HG03565 (cell line): Measurements from ENCODE around the gene DRC7.

Source experiments
- ATAC-seq: cut with Tn5 transposase; IDR thresholded peaks from one replicate; pipeline ENCODE4 v1.9.1; 2021; ENCODE audit warnings: mild to moderate bottlenecking, moderate library complexity; ENCODE audit not compliant: unreplicated experiment

Gene DRC7

GRCh38 chr16:57759541-57760356 is 65.1 kb downstream of the DRC7 start:
- ATAC-seq, result no peak

- no peak for ATAC-seq
Measured at GRCh38 chr16:57760357-57761160, 66.0 kb downstream of the DRC7 start.

DNA sequence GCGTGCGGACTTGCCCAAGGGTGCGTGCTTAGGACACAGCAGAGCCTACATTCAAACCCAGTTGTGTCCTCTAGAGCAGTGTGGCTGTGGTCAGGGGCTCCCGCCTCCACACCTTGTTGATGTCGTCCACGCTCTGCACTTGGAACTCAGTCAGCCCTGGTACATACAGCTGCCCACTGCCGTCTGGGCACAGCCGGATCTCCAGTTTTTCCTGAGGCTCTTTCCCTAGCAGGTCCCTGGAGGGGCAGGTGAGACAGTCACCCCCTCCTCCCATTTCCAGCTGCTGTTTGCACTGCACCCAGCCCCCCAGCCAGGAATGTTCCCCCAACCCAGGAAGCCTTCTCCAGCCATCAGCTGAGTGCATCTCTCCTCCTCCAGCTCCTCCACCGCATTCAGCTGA is 66.7 kb downstream of the DRC7 start:
- ATAC-seq, result no peak

DNA sequence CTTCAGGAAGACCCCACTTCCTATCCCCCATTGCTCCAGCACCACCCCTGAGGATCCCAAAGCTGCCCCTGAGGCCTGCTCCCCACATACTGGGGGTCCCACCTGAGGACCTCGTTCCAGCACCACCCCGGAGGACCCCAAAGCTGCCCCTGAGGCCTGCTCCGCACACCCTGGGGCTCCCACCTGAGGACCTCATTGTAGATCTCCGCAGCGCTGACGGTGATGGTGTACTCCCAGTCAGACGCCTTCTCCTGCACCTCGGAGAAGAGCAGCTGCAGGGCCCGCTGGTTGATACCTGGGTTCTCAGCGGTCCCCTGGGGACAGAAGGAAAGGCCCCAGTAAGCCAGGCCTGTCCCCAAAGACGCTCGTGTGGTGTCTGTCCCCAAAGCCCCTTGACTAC is 67.4 kb downstream of the DRC7 start:
- no peak for ATAC-seq

- ATAC-seq, result no peak
Measured at GRCh38 chr16:57762365-57763040, 67.9 kb downstream of the DRC7 start.

DNA sequence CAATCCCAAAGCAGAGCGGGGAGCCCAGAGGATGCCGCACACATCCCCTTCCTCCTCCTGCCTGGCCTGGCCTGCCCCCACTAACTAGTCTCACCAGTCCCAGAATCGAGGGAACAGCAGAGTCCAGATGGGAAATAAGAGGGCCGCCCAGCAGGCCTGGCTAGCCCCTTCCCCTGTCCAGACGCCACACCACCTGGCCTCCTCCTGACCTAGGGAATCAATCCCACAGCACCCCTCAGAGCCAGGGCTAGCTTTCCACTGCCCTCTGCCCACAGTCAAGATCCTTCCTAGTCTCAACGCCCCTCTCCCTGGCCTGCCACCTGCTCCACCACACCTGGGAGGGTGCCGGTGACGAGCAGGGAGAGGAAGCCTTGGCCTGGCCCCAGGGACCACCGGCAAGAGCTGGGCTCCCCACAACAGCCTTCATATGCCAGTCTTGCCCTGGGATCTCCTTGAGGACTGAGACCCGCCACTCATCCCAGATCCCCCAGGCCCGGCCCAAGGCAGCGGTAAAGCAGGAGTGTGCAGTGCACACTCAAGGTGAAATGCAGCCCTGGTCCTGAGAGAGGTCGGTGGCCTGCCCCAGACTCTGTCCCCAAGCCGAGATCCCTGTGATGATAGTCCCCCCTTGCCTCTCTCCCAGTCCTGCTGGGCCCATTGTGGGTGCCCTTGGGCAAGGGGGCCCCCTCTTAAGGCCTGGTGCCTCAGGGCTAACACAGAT is 68.8 kb downstream of the DRC7 start:
- ATAC-seq, result no peak

DNA sequence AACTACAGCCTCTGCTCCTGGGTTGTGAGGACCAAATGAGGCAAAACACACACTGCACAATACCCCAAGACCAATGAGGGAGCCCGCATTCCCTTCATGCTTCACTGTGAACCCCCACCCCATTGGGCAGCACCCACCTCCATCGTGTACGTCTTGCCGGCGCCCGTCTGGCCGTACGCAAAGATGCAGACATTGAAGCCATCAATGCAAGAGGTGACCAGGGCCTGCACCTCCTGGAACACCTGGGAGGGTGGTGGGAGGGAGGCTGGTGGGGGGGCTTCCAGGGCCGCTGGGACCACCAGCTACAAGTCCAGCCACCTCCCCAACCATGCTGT is 69.4 kb downstream of the DRC7 start:
- no peak for ATAC-seq

- no peak for ATAC-seq
Measured at GRCh38 chr16:57764341-57765159, 69.9 kb downstream of the DRC7 start.

- ATAC-seq, result no peak
Measured at GRCh38 chr16:57765160-57765728, 70.6 kb downstream of the DRC7 start.

- ATAC-seq, result no peak
Measured at GRCh38 chr16:57766714-57767348, 72.2 kb downstream of the DRC7 start.

DNA sequence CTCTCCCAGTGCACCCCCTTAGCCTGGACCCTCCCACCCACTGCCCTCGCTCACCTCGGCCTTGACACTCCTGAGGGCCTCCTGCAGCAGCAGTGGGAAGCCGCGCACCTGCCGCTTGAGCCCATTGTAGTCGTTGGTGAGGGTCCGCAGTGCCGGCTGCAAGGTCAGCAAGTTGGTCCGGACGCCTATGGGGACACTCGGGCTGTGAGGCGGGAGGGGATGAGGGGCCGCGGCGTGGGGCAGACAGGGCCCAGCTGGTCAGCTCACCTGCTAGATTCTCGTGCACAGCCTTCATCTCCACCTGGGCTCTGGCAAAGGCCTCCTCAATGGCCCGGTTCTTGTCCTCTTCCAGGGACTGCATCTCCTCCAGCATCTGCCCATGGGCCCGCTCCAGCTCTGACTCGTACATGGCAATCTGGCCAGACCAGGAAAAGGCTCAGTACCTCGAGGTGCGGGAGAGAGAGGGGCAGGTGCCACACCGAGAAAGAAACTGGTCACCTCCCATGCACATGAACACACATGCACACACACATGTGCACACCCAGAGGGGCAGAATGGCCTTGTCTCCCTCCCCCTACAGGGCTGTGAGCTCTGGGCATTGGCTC is 75.0 kb downstream of the DRC7 start:
- ATAC-seq, result no peak

DNA sequence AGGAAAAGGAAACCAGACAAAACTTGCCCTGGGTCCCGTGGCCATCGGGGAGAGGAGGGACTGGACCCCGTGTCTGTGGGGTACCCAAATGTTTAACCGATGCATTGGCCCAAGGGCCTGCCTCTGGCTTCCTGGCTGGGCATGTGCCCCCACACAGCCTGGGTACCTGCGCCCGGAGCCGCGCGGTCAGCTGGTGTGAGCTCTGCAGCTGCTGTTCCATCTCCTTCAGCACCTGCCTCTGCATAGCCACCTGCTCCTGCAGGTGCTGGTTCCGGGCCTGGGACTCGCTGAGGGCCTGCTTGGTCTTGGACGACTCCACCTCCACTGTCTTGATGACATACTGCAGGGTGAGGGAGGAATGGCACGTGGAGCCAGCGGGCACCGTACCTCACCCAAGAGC is 75.8 kb downstream of the DRC7 start:
- ATAC-seq, result no peak

DNA sequence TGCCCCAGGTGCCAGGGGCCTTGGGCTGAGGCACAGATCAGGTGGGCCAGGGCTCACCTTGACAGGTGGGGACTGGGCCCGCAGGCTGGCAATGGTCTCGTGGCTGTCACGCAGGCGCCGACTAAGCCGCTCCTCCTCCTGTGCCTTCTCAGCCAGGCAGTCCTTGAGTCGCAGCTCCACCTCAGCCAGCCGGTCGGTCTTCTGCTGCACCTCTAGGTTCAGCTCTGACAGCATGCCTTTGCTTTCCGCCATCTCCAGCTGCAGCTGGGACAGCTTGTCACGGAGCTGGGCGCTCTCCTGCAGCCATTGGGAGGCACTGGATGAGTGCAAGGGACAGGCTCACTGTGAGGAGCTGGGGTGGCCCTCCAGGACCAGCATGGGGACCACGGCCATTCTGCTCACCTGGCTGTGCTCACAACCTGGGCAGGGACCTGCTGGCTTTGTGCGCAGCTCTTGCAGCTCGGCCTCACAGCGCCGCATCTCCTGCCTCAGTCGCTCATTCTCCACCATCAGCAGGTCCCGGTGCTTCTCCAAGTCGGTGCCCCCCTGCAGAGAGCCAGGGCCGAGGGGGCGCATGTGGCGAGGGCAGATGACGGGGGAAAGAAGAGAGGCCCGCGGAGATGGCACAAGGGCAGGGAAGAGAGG is 76.7 kb downstream of the DRC7 start:
- ATAC-seq, result no peak

DNA sequence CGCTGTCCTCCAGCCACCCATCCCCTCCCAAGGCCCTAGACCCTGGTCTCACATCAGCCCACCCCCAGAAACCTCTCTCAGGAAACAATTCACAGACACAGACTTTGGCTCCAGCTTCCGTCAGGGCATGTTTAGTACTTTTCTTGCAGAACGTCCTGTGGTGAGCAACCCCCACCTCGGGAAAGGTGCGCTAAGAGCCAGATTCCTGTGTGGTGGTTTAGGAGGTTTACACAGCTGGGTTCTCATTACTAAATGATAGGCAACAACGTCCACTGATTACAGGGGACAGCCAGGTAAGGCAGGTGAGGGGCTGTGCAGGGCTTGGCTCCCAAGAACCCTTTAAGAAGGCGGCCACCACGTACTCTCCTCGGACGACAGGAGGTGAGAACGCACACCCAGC is 78.4 kb downstream of the DRC7 start:
- ATAC-seq, result no peak

- ATAC-seq, result no peak
Measured at GRCh38 chr16:57773655-57774295, 79.2 kb downstream of the DRC7 start.

DNA sequence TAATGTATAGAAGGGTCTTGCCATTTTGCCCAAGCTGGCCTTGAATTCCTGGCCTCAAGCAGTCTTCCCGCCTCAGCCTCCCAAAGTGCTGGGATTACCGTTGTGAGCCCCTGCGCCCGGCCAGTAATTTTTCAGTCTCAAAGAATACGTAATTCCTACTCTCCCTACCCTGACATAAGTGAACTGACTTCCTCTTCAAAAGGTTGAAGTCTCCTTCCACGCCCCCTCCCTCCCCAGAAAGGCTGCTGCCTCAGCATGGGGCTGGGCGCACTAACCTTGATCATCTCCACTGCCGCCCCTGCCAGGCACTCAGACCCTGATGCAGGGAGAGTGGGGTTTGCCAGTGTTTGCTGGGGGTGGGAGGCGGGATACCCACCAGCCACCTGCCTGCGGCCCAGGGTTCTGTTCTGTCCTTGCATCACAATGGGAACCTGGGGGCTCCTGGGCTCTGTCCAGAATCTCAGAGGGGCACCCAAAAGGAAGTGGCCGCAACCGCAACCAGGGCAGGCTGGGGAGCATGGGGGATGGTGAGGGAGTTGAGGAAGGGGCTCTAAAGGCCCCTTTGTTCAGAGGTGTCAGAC is 80.2 kb downstream of the DRC7 start:
- no peak for ATAC-seq

DNA sequence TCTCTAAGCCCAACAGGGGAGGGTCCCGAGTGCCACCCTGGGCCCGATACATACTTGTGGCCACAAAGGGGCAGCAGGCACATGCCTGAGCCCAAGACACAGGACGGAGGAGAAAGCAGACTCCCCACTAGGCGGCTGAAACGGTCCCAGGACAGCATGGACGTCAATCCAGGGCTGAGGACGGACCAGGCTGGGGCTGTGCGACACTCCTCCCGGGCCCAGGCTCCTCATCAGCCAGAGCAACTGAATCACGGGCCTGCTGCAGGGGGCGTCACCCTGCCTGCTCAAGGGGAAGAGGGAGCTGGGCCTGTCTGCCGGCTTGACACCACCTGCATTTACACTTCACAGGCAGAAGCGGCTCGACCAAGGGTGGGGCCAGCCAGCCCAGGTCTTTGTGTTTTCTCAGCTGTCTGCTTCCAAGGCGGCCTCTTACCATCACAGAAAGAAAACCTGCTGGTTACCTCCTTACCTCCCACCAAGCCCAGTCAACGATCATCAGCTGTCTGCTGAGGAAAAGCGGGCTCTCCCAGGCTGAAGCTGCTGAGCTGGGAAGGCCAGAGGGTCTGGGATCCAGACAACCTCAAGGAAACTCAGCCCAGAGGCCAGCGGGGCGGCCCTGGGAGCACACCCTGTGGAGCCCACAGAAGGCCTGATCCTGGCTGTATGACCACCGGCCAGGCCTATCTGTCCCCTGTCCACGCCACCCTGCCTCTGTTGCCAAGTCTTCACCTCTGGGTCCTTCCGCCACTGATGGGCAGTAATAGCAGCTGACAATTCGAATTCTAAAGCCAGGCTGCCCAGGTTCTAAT is 81.3 kb downstream of the DRC7 start:
- ATAC-seq, result no peak
